ENCODE data around the gene ELAVL4. TPM values are rescaled to one million over a fixed set of nuclear protein-coding genes. Genes with fewer than 3 reads are reported as not detected.

The ELAVL4 gene
- polyA plus RNA-seq, 3 donors: not detected

DNA sequence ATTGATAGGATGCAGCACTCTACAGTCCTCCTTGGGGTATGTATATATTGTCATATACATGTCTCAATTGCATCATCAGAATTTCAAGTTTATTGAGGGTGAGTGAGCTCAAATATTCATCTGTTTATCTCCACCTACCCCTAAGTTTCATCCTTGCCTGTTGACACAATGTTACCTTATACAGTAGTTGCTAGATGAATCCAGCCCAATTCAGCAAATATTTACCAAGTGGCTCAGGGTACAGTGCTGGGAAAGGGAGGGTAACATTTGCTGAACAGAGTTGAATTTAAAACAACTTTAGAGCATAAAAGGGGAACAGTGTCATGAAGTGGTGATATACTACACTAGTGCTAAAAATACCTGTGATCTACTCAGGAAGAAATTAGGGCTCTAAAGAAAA, 14.4 kb downstream of the ELAVL4 start:
- H3K27me3 Mint-ChIP-seq (ENCODE audit: low read depth in 3 of 3): peaks cover 2 to 5% (median 3%) of the 10 kb centered on the region in 3 donors
- no peaks in the 10 kb centered on the region for H3K4me1 Mint-ChIP-seq
- no peaks in the 10 kb centered on the region for H3K79me2 ChIP-seq (ENCODE audit: insufficient read depth, low read length)
- no peak overlapping the region for H3K9ac ChIP-seq (ENCODE audit: insufficient read depth, low read length, poor library complexity, severe bottlenecking)
- H4K20me1 ChIP-seq (ENCODE audit: insufficient read depth, low read length): no peaks in the 10 kb centered on the region
- no peaks in the 10 kb centered on the region for H3K9me3 ChIP-seq (replicated peaks in 1 of 2; ENCODE audit: control insufficient read depth in 1 of 2, insufficient read depth in 1 of 2, low read length in 2 of 2)
- intact Hi-C loops (cut with micrococcal nuclease): no loop called here
- no peak for DNase-seq
- TF ChIP-seq, protein P1, sequence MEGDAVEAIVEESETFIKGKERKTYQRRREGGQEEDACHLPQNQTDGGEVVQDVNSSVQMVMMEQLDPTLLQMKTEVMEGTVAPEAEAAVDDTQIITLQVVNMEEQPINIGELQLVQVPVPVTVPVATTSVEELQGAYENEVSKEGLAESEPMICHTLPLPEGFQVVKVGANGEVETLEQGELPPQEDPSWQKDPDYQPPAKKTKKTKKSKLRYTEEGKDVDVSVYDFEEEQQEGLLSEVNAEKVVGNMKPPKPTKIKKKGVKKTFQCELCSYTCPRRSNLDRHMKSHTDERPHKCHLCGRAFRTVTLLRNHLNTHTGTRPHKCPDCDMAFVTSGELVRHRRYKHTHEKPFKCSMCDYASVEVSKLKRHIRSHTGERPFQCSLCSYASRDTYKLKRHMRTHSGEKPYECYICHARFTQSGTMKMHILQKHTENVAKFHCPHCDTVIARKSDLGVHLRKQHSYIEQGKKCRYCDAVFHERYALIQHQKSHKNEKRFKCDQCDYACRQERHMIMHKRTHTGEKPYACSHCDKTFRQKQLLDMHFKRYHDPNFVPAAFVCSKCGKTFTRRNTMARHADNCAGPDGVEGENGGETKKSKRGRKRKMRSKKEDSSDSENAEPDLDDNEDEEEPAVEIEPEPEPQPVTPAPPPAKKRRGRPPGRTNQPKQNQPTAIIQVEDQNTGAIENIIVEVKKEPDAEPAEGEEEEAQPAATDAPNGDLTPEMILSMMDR (IDR thresholded peaks at IDR 0.05): no peak
- H3K4me2 ChIP-seq (replicated peaks; ENCODE audit: extremely low read depth, low read length, poor library complexity, severe bottlenecking): no peak overlapping the region
- no peak overlapping the region for H3K27ac ChIP-seq (ENCODE audit: low read depth in 1 of 2, low read length in 2 of 2)
- H3K36me3 ChIP-seq (replicated peaks in 1 of 2; ENCODE audit: control insufficient read depth in 1 of 2, insufficient read depth in 2 of 2, low read length in 2 of 2): no peaks in the 10 kb centered on the region
- no peak overlapping the region for H3K27ac Mint-ChIP-seq
- no peaks in the 10 kb centered on the region for H3K36me3 Mint-ChIP-seq
- no peak overlapping the region for H3K4me3 Mint-ChIP-seq
- no peaks in the 10 kb centered on the region for H3K9me3 Mint-ChIP-seq
- no peak overlapping the region for H3K4me3 ChIP-seq (replicated peaks in 1 of 3; ENCODE audit: low read depth in 2 of 3, low read length in 3 of 3)
- H3K27me3 ChIP-seq (ENCODE audit: control insufficient read depth in 2 of 2, insufficient read depth in 2 of 2, low read length in 2 of 2): no peaks in the 10 kb centered on the region
- H3K4me1 ChIP-seq (ENCODE audit: control insufficient read depth in 1 of 2, insufficient read depth in 2 of 2, low read length in 2 of 2): no peaks in the 10 kb centered on the region
- H2AFZ ChIP-seq (ENCODE audit: insufficient read depth, low read depth, low read length, poor library complexity, severe bottlenecking): no peak overlapping the region

DNA sequence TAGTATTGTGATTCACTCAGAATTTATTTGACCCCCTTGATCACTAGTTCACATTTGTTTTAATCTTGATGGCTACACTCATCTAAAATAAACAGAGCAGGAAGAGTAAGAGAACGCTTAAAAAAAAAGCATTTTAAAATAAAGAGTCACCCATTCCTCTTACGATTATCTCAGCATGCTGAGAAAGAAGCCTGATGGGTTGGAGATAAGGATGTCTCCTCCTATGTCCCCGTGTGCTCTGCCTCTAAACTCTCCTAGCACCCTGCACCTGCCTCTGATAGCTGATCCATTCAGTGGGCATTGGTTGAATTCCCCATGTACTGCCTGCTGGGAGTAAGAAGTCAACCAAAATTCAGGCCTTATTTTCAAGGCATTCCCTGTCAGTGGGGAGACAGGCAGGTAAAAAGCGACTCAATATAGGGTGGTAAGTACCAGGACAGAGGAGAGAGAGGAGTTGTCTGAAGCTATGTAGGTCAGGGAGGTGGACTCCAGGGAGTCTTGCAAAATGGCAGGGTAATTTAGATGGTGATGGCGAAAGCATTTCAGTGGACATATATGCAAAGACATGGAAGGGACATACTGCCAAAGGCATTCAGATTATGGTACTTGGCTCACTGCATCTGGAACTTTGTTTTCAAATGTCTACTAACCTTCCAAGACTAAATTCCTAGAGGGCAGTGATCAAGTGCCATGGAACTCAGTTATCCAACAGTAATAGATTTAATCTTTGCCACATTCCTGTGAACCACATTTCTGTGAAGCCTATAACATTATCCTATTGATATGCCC, 18.4 kb downstream of the ELAVL4 start:
- no peak overlapping the region for H3K27ac ChIP-seq (ENCODE audit: low read depth in 1 of 2, low read length in 2 of 2)
- no peak overlapping the region for H2AFZ ChIP-seq (ENCODE audit: insufficient read depth, low read depth, low read length, poor library complexity, severe bottlenecking)
- no peaks in the 10 kb centered on the region for H3K36me3 ChIP-seq (replicated peaks in 1 of 2; ENCODE audit: control insufficient read depth in 1 of 2, insufficient read depth in 2 of 2, low read length in 2 of 2)
- Mint-ChIP-seq H3K4me1 (no peaks in the 10 kb centered on the region), H3K27ac (no peak overlapping the region), H3K36me3 (no peaks in the 10 kb centered on the region), H3K9me3 (no peaks in the 10 kb centered on the region), H3K4me3 (no peak overlapping the region), H3K27me3 (ENCODE audit: low read depth in 3 of 3) (peaks cover 0 to 3% (median 2%) of the 10 kb centered on the region in 3 donors)
- 88% methylated on average over 1 of the region's 5 CpGs for WGBS (ENCODE audit: insufficient coverage)
- no peak overlapping the region for H3K9ac ChIP-seq (ENCODE audit: insufficient read depth, low read length, poor library complexity, severe bottlenecking)
- H3K4me3 ChIP-seq (replicated peaks in 1 of 3; ENCODE audit: low read depth in 2 of 3, low read length in 3 of 3): no peak overlapping the region
- H3K27me3 ChIP-seq (ENCODE audit: control insufficient read depth in 2 of 2, insufficient read depth in 2 of 2, low read length in 2 of 2): no peaks in the 10 kb centered on the region
- no peak for DNase-seq
- H3K4me1 ChIP-seq (ENCODE audit: control insufficient read depth in 1 of 2, insufficient read depth in 2 of 2, low read length in 2 of 2): no peaks in the 10 kb centered on the region
- no peaks in the 10 kb centered on the region for H3K9me3 ChIP-seq (replicated peaks in 1 of 2; ENCODE audit: control insufficient read depth in 1 of 2, insufficient read depth in 1 of 2, low read length in 2 of 2)
- H3K79me2 ChIP-seq (ENCODE audit: insufficient read depth, low read length): no peaks in the 10 kb centered on the region
- intact Hi-C loops (cut with micrococcal nuclease): no loop called here
- no peak overlapping the region for H3K4me2 ChIP-seq (replicated peaks; ENCODE audit: extremely low read depth, low read length, poor library complexity, severe bottlenecking)
- TF ChIP-seq, protein P1 (IDR thresholded peaks at IDR 0.05): no peak
- no peaks in the 10 kb centered on the region for H4K20me1 ChIP-seq (ENCODE audit: insufficient read depth, low read length)

All from CD14-positive monocyte (primary cell).